ENCODE measurements around the gene DDOST.
A peak's percentile ranks its signal among the peaks of the same experiment; 100 is the strongest.
"Not testable (repeated sequence)": the region's sequence is repeated elsewhere in the genome, so short reads cannot be mapped to it uniquely, and the experiment has no call there.

Gene DDOST

DNA sequence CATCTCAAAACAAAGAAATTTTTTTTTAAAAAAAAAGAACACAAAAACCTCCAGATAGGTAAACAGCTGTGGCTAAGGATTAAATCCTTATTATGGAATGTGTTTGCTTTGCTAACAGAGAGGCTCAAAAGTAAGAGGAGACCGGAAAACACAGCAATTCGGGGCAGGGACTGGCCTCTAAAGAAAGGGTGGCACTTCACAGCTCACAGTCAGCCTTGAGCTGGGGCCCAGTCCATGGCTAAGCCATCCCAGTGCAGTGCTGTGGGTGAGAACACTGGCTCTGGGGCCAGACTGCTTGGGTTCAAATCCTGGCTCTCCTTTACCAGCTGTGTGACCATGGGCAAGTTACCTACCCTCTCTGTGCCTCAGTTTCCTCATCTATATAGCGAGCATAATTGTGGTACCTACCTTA lies 28.5 kb upstream of the DDOST start:
- DNase-seq, result no peak

DNA sequence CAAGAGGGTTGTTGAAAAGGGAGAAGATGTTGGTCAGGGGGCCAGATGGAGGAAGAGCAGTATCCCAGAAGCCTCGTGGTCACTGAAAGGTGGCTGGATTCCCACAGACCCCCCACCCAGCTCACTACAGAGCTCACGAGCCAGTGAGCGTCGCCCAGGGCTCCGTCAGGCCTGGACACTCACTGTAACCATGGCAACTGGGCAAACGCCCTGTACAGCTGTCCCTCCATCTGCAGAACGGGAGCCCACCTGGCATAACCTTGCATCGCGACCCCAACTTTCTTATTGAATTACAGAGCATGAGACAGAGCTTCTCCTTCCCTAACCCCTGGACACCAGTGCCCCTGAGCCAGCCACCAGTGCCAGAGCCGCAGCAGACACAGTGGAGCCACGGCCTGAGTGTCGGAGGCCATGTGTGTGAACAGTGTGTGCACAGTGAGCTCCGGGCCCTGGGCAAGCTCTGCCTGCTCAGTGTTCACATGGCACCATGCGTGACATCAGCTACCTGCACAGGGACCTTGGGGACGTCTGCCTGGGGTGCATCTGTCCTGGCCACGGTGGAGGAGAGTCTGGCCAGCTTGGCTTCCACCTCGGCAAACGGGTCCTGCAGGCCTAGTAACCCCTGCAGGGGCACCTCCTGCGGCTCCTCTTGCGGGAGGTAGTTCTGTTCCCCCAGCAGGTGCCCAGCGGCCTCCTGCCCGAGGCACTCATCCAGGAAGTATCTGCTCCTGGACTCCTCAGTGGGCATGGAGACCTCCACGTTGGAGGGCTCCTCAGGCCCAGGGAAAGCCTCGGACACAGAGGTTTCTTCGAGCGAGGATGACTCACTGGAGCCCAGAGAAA lies 25.9 kb upstream of the DDOST start:
- DNase-seq, result no peak

DNA sequence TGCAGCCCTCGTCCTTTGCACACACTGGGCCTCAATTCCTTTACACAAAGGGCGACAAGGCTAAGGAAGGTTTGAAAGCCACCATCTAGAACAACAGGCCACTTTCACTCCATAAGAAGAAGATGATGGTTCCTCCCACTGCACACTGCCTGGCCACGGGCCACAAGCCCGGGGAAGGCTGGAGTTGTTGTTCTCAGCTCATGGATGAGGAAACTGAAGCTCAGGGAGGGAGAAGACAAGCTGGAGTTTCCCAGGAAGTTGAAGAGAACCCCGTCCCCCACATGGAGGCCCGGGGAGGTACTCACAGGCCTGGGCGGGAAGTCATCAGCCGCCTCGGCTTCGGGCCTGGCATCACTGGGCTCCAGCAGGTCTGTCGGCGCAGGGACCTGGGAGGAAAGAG lies 24.6 kb upstream of the DDOST start:
- DNase-seq, result no peak

DNA sequence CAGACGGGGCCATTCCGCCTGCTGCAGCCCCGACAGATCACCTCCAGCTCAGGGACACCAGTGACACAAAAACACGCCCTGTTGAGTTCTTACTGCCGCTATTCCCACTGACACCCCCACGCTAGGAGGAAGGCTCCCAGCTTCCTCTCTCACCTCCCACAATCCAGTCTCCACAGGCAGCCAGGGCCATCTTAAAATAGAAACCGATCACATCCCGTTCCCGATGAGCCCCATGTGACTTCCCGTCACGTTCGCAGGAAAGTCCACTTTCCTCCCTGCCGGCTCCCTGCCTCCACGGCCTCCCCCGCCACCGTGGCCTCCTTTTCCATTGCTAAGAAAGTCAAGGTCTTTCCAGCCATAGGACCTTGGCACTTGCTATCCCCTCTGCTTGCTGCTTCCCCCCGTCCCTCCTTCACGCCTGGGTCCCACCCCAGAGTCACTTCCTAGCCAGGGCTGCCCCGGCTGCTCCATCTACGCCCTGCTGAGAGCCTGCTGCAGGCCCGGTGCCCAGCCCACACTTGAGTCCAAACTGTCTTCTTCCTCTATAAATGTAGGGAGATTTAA lies 24.0 kb upstream of the DDOST start:
- DNase-seq, result no peak

GRCh38 chr1:20684651-20685050 lies 23.5 kb upstream of the DDOST start:
- DNase-seq, result no peak

DNA sequence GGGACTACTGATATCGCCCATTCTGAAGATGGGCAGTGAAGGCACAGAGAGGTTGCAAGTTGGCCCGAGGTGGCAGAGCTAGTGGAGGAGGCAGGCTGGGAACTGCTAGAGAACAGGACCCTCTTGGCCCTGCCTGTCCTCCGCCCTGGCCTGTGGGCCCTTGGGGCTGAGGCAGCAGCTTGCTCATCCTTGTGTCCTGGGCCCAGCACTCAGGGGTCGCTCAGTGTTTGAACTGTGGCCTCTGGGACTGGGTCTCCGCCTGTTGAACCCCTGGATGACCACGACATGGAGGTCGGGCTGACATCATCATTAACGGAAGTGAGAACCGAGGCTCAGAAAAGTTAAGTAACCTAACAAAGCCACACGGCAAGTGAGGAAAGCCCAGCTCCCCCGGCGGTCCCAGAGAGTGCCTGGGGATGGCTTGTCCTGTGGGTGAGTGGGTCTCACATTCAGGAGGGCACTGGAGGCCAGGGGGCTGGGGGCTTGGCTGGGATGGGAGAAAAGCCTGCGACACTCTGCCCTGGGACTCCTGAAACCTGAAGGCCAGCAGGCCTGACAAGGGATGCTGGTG lies 23.0 kb upstream of the DDOST start:
- DNase-seq, result no peak

- DNase-seq, result no peak
Observed at GRCh38 chr1:20683614-20684013, 22.4 kb upstream of the DDOST start.

DNA sequence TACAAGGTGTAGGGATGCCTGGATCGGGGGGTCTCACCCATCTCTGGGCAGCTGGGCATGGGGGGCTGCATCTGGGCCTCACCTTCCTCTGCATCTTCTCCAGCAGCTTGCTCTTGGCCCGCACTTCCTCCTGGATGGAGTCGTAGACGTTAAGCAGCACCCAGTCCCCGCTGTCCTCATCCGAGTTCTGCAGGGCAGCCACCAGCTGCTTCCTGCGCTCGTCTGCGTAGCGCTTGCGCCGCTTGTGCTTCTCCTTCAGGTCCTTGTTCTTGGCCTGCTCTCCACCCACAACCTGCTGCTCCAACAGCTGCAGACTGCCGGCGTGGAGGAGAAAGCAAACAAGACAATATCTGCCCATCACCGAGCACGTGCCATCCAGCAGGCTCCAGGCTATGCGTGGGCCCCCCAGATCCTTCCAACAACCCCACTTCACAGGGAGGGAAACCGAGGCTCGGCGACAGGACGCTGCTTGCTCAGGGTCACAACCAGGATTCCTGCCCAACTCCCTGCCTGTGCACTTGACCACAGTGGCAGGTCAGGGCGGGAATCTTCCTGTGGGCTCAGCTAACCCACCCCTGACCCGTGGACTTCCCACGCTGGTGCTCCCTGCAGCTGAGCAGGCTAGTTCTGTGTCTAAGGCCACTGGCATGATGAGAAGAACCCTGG lies 21.5 kb upstream of the DDOST start:
- no peak for DNase-seq

- DNase-seq, result no peak
Observed at GRCh38 chr1:20681999-20682398, 20.8 kb upstream of the DDOST start.

DNA sequence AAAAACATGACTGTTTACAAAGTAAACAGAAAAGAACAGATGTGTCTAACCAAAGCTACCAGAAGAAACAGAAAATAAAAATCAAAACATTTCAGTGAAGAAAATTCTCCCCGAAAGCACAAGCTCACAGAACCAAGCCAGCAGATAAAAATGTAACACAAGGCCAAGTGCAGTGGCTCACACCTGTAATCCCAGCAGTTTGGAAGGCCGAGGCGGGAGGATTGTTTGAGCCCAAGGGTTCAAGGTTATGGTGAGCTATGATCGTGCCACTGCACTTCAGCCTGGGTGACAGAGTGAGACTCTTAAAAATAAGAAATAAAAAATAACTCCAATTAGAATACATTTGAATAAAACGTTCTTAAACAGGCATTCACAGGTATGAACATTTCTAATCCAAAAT lies 19.1 kb upstream of the DDOST start:
- DNase-seq, result no peak

GRCh38 chr1:20678599-20678998 lies 17.4 kb upstream of the DDOST start:
- no peak for DNase-seq

DNA sequence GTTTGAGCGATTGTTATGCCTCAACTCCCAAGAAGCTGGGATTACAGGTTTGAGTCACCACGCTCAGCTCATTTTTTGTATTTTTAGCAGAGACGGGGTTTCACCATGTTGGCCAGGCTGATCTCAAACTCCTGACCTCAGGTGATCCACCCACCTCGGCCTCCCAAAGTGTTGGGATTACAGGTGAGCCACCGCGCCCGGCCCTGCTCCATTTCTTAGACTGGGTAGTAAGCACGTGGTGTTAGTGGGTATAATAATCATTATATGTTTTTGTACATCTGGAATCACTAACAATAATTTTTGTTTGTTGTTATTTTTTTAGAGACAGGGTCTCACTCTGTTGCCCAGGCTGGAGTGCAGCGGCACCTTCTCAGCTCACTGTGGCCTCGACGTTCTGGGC lies 12.5 kb upstream of the DDOST start:
- not testable (repeated sequence) for DNase-seq

GRCh38 chr1:20672265-20672632 lies 11.1 kb upstream of the DDOST start:
- DNase-seq, result no peak

DNA sequence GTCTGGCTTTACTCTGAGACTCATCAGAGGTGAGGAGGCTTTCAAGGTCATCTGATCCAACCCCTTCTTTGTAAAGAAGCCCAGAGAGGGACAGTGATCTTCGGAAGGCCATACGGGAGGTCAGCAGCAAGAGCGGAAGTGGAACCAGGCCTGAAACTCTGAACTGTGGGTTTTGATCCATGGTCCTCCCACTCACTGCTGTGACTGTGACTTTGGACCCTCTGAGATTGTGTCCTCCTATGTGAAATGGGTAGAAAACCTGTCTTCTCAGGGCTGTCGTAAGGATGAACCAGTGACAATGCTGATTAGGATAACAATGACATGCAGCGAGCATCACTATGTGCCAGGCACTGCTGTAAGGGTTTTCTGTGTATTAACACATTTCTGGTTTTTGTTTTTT lies 9.8 kb upstream of the DDOST start:
- no peak for DNase-seq

DNA sequence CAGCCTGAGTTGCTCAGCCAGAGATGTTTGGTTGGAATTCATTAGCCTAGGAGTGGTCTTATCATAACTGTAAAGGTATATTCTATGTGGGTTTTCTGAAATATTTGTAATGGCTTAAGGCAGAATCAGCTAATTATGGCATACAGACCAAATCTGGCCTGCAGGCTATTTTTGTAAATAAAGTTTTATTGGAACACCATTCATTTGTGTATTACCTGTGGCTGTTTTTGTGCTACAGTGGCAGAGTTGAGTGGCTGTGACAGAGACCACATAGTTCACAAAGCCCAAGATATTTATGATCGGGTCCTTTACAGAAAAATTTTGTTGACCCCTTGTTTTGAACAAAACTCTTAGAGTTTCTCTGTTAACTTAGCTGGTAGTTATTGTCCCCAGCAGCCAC lies 7.4 kb upstream of the DDOST start:
- DNase-seq, result no peak

GRCh38 chr1:20666804-20667203 lies 5.6 kb upstream of the DDOST start:
- DNase-seq, result no peak

- DNase-seq, result no peak
Observed at GRCh38 chr1:20666146-20666545, 5.0 kb upstream of the DDOST start.

DNA sequence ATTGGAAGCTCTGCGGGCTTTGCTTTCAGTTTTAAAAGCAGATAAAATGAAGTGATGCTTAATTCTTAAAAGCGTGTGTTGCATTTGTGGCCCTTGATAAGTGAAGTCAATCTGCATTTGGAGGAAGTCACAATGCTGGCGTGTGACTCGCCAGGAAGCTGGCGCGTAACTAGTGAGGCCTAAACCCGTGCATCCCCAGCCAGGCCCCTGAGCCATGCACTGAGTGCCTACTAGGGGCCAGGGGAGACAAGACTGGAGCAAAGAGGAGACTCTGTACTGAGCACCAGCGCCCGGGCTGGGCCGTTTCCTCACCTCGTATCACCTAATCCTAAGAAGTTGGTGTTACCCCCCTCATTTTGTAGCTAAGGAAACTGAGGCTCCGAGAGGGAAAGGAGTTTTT lies 4.6 kb upstream of the DDOST start:
- DNase-seq, result no peak

DNA sequence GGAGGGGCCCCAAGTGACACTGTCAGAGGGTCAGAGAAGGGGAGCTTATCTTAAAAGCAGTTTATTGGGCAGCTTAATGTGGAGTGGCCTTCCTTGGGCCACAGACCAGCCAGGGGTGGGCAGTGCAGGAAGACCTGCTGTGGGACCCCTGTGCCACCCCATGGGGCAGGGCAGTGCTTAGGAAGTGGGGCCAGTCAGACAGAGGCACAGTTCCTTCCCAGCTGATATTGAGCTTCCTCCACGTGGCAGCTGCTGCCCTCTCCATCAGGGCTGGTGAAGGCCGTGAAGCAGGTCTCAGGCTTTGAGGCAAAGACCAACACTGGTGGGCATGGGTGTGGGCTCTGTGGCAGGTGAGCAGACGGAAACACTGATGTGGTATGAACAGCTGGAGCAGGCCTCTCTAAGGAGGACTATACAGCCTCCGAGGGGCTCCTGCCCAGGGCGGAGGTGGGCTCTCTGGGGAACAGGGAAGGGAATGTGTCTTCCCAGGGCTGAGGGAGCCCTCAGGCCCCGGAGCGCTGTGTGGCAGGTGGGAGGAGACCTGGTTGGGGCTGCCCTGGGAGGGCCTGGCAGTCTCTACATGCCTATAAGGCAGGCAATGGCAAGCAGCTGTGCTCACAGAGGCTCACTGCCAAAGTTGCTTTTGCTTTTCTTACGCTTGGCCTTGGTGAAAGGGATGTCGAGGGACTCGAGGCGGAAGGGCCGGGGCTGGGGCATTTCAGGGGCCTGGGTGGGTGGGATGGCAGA lies 3.0 kb upstream of the DDOST start:
- no peak for DNase-seq

DNA sequence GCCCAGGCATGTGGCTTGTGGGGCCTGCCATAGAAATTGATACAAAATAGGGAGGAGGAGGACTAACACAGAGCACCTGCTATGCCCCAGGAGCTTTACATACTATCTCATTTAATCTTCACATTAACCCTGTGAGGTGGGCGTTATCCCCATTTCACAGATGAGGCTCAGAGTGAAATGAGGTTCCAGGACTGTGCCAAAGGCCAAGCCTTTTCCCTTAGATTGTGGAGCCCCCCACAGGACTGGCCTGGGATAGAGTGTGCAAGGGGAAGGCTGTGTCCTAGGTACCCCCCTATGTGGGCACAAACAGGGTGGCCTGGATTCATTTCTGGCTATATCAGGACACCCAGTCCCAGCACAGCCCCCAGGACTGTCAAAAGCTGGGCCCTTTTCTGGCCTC lies 2.2 kb upstream of the DDOST start:
- DNase-seq, result no peak

DNA sequence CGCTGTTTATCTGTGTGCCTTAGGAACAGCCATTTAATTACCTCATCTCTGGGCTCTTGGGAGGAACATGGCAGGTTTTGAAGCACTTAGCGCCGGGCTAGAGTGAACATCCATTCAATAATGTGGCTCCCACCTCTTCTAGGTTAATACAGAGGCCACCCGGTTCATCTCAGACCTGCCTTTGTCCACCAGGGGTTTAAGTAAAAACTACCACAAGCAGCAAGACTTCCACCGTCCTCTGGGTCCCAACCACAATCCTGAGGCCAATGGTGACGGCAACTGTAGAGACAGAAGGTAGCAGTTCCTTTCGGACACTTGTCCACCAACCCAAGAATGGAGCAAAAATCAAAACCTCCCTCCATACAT lies 924 bp upstream of the DDOST start:
- DNase-seq, result no peak

DNA sequence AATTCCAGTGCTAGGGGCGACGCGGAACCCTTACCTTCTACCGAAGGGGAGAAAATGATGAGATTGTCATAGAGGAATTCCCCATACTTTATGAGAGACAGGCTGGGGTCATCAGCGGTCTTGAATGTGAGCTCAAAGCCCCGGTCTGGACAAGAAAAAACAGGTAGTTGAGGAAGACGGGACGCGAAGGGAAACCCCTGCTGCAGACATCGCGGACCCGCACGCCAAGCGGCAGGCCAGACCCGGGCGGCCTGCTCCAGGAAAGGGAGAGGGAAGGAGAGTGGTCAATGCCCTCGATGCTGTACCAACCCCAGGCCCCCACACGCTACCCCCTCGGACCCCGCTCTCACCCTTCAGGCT lies 342 bp downstream of the DDOST start:
- peak; percentile 15 to 19 for DNase-seq

GRCh38 chr1:20660363-20660762 lies 806 bp downstream of the DDOST start:
- DNase-seq, result no peak

Data from activated CD4-positive, alpha-beta T cell treated with anti-CD3 and anti-CD28 coated beads, Interleukin-2, amount 50 U/mL, for 48 hours (primary cell).